Measurements from ENCODE around the gene UGT2A3. TPM values are rescaled to one million over a fixed set of nuclear protein-coding genes. Genes with fewer than 3 reads are reported as not detected.

The UGT2A3 gene
- total and polyA plus RNA-seq, 2 of the 8 experiments (the other 6 are each of a cell fraction or from before 2014, with no cell fraction given) = not detected

Small RNAs within 50 kb of the gene (small RNA-seq; reads per million reads assigned to genes)
- gene AC021146.3 (ENCODE audit: insufficient read depth) = not detected
- gene AC021146.6 (ENCODE audit: insufficient read depth) = not detected

Other genes starting within 250 kb of the UGT2A3 start
- not detected in 2 replicates for gene UGT2B10, start 135.8 kb downstream of the UGT2A3 start, total RNA-seq (2021; fragmentation: NEBNext Ultra II Directional; extraction: Animal tissue kit (Norgen Biotek cat#: 25700))
- gene UGT2B10, start 135.8 kb downstream of the UGT2A3 start, polyA plus RNA-seq (2011; rRNA removed) = not detected in 2 replicates
- gene UGT2B7, start 144.7 kb upstream of the UGT2A3 start, total RNA-seq (2021; fragmentation: NEBNext Ultra II Directional; extraction: Animal tissue kit (Norgen Biotek cat#: 25700)) = not detected in 2 replicates
- gene UGT2B7, start 144.7 kb upstream of the UGT2A3 start, polyA plus RNA-seq (2011; rRNA removed) = not detected in 2 replicates